H9 (cell line): ENCODE data around the gene FUZ. TPM values are rescaled to one million over a fixed set of nuclear protein-coding genes. Genes with fewer than 3 reads are reported as not detected.

ENCODE experiments used
- DNase-seq: peaks from one replicate; pipeline ENCODE4 v3.0.0-alpha.2; 2017
- H2AFZ ChIP-seq: one replicate; pipeline ENCODE4 v1.6.1; 2013; ENCODE audit warnings: mild to moderate bottlenecking, low read length, control low read depth, moderate library complexity
- H2AK5ac ChIP-seq: 2 replicates; pipeline ENCODE4 v1.6.1; 2013; ENCODE audit warnings: low read length, control low read depth, mixed read lengths; ENCODE audit not compliant: insufficient read length
- H2BK120ac ChIP-seq: one replicate; pipeline ENCODE4 v1.6.1; 2013; ENCODE audit warnings: low read depth, mild to moderate bottlenecking, low read length, control low read depth, inconsistent platforms; ENCODE audit not compliant: poor library complexity, severe bottlenecking
- H2BK12ac ChIP-seq: 2 replicates; pipeline ENCODE4 v1.6.1; 2013; ENCODE audit warnings: low read length, control low read depth, mixed read lengths, low read depth; ENCODE audit not compliant: insufficient read length
- H2BK15ac ChIP-seq: 2 replicates; pipeline ENCODE4 v1.6.1; 2013; ENCODE audit warnings: low read depth, low read length, control low read depth
- H2BK20ac ChIP-seq: one replicate; pipeline ENCODE4 v1.6.1; 2013; ENCODE audit warnings: low read depth, mild to moderate bottlenecking, low read length, control low read depth, inconsistent platforms; ENCODE audit not compliant: poor library complexity, severe bottlenecking
- H2BK5ac ChIP-seq: 2 replicates; pipeline ENCODE4 v1.6.1; 2013; ENCODE audit warnings: low read length, control low read depth, mixed read lengths; ENCODE audit not compliant: insufficient read length
- H3K14ac ChIP-seq: 2 replicates; pipeline ENCODE4 v1.6.1; 2013; ENCODE audit warnings: low read length, control low read depth; ENCODE audit not compliant: insufficient read depth
- H3K18ac ChIP-seq: 2 replicates; pipeline ENCODE4 v1.6.1; 2013; ENCODE audit warnings: low read depth, mild to moderate bottlenecking, mixed read lengths, low read length, control low read depth; ENCODE audit not compliant: insufficient read length
- H3K23ac ChIP-seq: 2 replicates; pipeline ENCODE4 v1.6.1; 2013; ENCODE audit warnings: low read length, control low read depth, mixed read lengths, low read depth; ENCODE audit not compliant: insufficient read length
- H3K23me2 ChIP-seq: 2 replicates; pipeline ENCODE4 v1.6.1; 2013; ENCODE audit warnings: low read depth, mild to moderate bottlenecking, mixed read lengths, low read length, control low read depth; ENCODE audit not compliant: insufficient read length, poor library complexity, severe bottlenecking
- H3K27ac ChIP-seq: 2 replicates; pipeline ENCODE4 v1.5.1; 2013; ENCODE audit warnings: low read length, control low read depth, mixed read lengths, low read depth; ENCODE audit not compliant: insufficient read length
- H3K27me3 ChIP-seq: 2 replicates; pipeline ENCODE4 v1.6.1; 2013; ENCODE audit warnings: low read length, control low read depth, inconsistent platforms; ENCODE audit not compliant: insufficient read depth
- H3K4ac ChIP-seq: 2 replicates; pipeline ENCODE4 v1.6.1; 2013; ENCODE audit warnings: low read depth, mild to moderate bottlenecking, control low read depth, inconsistent platforms, low read length, moderate library complexity
- H3K4me1 ChIP-seq: 2 replicates; pipeline ENCODE4 v1.6.1; 2013; ENCODE audit warnings: low read length, control low read depth, inconsistent platforms; ENCODE audit not compliant: insufficient read depth
- H3K4me2 ChIP-seq: 2 replicates; pipeline ENCODE4 v1.6.1; 2013; ENCODE audit warnings: low read length, control low read depth, mixed read lengths; ENCODE audit not compliant: insufficient read length, insufficient read depth
- H3K56ac ChIP-seq: 2 replicates; pipeline ENCODE4 v1.6.1; 2013; ENCODE audit warnings: low read depth, mild to moderate bottlenecking, mixed read lengths, low read length, control low read depth; ENCODE audit not compliant: insufficient read length
- H3K79me1 ChIP-seq: 2 replicates; pipeline ENCODE4 v1.6.1; 2013; ENCODE audit warnings: low read depth, mild to moderate bottlenecking, moderate library complexity, low read length, control low read depth, inconsistent platforms; ENCODE audit not compliant: insufficient read depth, poor library complexity, severe bottlenecking
- H3K79me2 ChIP-seq: 2 replicates; pipeline ENCODE4 v1.6.1; 2013; ENCODE audit warnings: low read length, control low read depth, inconsistent platforms; ENCODE audit not compliant: insufficient read depth
- H3K9ac ChIP-seq: 2 replicates; pipeline ENCODE4 v1.6.1; 2013; ENCODE audit warnings: low read length, control low read depth, mixed read lengths; ENCODE audit not compliant: insufficient read length; ENCODE audit errors: extremely low read depth
- H3K9me3 ChIP-seq: one replicate; pipeline ENCODE4 v1.6.1; 2013; ENCODE audit warnings: low read depth, low read length, inconsistent platforms; ENCODE audit not compliant: control insufficient read depth
- H3T11ph ChIP-seq: one replicate; pipeline ENCODE4 v1.6.1; 2013; ENCODE audit warnings: mild to moderate bottlenecking, low read length, control low read depth, inconsistent platforms
- H4K20me1 ChIP-seq: one replicate; pipeline ENCODE4 v1.6.1; 2013; ENCODE audit not compliant: control insufficient read depth, insufficient read length, insufficient read depth
- H4K5ac ChIP-seq: 2 replicates; pipeline ENCODE4 v1.6.1; 2013; ENCODE audit warnings: low read depth, mild to moderate bottlenecking, mixed read lengths, low read length, control low read depth; ENCODE audit not compliant: insufficient read length
- H4K8ac ChIP-seq: replicated peaks from 2 replicates; pipeline ENCODE4 v1.6.1; 2013; ENCODE audit warnings: low read length, control low read depth, mixed read lengths, low read depth; ENCODE audit not compliant: insufficient read length
- H4K91ac ChIP-seq: 2 replicates; pipeline ENCODE4 v1.6.1; 2013; ENCODE audit warnings: low read depth, mild to moderate bottlenecking, moderate library complexity, mixed read lengths, low read length, control low read depth; ENCODE audit not compliant: insufficient read length
- H3K27ac Mint-ChIP-seq, 3 experiments: 2 replicates in 2 of 3; 3 replicates in 1 of 3; pipeline ENCODE4 v1.8.0; 2020 to 2021; ENCODE audit warnings: mixed read lengths in 3 of 3, mild to moderate bottlenecking in 1 of 3, moderate library complexity in 1 of 3
- H3K27me3 Mint-ChIP-seq: 2 replicates; pipeline ENCODE4 v1.8.0; 2021; ENCODE audit warnings: low read depth, mild to moderate bottlenecking, moderate library complexity, mixed read lengths
- H3K36me3 Mint-ChIP-seq, 3 experiments: 2 replicates in 2 of 3; 3 replicates in 1 of 3; pipeline ENCODE4 v1.8.0; 2020 to 2021; ENCODE audit warnings: low read depth in 3 of 3, mixed read lengths in 3 of 3; ENCODE audit not compliant: insufficient read depth in 1 of 3
- H3K4me1 Mint-ChIP-seq, 2 experiments: 2 replicates each; pipeline ENCODE4 v1.8.0; 2020; ENCODE audit warnings: mixed read lengths in 2 of 2
- H3K4me3 Mint-ChIP-seq, 2 experiments: 2 replicates in 1 of 2; 3 replicates in 1 of 2; pipeline ENCODE4 v1.8.0; 2020 to 2021; ENCODE audit warnings: mild to moderate bottlenecking in 2 of 2, mixed read lengths in 2 of 2, moderate library complexity in 1 of 2
- H3K9me3 Mint-ChIP-seq, 2 experiments: 2 replicates in 1 of 2; 3 replicates in 1 of 2; pipeline ENCODE4 v1.8.0; 2020; ENCODE audit warnings: mild to moderate bottlenecking in 2 of 2, mixed read lengths in 2 of 2, moderate library complexity in 1 of 2
- WGBS: extraction: QIAGEN DNeasy Blood & Tissue Kit; methylation state at CpG from one replicate; pipeline ENCODE4 v1.1.7; 2013; ENCODE audit warnings: missing lambda C conversion rate, low lambda C conversion rate, mixed read lengths; ENCODE audit not compliant: insufficient read length; ENCODE audit errors: extremely low coverage; 5-methylcytosine and 5-hydroxymethylcytosine counted together
- total RNA-seq: library from RNA; stranded (reverse); gene quantifications from 2 replicates; pipeline ENCODE4 v1.2.1, GENCODE V29; 2021
- TF ChIP-seq, protein P1 (sequence below): fragments of 200-600 bp; sonication (generic); conservative IDR thresholded peaks from 3 replicates; pipeline ENCODE4 v1.8.0; 2021; ENCODE audit warnings: antibody characterized with exemption, mild to moderate bottlenecking

Gene FUZ
- total RNA-seq, 1 experiment from 2014 or later, result 25.1 TPM

DNA sequence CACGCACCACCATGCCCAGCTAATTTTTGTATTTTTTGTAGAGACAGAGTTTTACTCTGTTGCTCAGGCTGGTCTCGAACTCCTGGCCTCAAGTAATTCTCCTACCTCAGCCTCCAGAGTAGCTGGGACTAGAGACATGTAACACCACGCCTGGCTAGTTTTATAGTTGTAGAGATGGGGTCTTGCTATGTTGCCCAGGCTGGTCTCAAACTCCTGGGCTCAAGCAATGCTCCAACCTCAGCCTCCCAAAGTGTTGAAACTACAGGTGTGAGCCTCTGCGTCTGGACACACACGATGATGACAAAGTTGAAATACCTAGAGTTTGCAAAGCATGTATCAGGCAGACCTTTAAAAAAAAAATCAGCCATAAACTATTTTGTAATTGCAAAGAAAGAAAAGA, 33.3 kb upstream of the FUZ start:
- peaks cover 0 to 4% of the 10 kb centered on the region in 2 experiments; a peak in 2 of 5 replicates for H3K9me3 Mint-ChIP-seq
- DNase-seq, result no peak
- H3K27ac ChIP-seq, result no peak overlapping the region
- no peaks in the 10 kb centered on the region for H3K79me1 ChIP-seq
- H4K5ac ChIP-seq, result no peak overlapping the region
- H3K23ac ChIP-seq, result no peak overlapping the region
- H4K8ac ChIP-seq, result no peak overlapping the region
- H3K56ac ChIP-seq, result no peak overlapping the region
- H3K9ac ChIP-seq, result no peak overlapping the region
- no peaks in the 10 kb centered on the region for H3K9me3 ChIP-seq
- no peaks in the 10 kb centered on the region for H3K79me2 ChIP-seq
- TF ChIP-seq, protein P1, sequence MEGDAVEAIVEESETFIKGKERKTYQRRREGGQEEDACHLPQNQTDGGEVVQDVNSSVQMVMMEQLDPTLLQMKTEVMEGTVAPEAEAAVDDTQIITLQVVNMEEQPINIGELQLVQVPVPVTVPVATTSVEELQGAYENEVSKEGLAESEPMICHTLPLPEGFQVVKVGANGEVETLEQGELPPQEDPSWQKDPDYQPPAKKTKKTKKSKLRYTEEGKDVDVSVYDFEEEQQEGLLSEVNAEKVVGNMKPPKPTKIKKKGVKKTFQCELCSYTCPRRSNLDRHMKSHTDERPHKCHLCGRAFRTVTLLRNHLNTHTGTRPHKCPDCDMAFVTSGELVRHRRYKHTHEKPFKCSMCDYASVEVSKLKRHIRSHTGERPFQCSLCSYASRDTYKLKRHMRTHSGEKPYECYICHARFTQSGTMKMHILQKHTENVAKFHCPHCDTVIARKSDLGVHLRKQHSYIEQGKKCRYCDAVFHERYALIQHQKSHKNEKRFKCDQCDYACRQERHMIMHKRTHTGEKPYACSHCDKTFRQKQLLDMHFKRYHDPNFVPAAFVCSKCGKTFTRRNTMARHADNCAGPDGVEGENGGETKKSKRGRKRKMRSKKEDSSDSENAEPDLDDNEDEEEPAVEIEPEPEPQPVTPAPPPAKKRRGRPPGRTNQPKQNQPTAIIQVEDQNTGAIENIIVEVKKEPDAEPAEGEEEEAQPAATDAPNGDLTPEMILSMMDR, result no peak
- peaks cover 13 to 19% (median 16%) of the 10 kb centered on the region in 3 experiments for H3K36me3 Mint-ChIP-seq
- H3K23me2 ChIP-seq, result peaks cover 4% of the 10 kb centered on the region
- H2BK12ac ChIP-seq, result no peak overlapping the region
- H3K4me1 Mint-ChIP-seq, result peaks cover 7 to 10% of the 10 kb centered on the region in 2 experiments
- H2AK5ac ChIP-seq, result no peak overlapping the region
- no peak overlapping the region for H2AFZ ChIP-seq
- no peak overlapping the region for H2BK15ac ChIP-seq
- H2BK20ac ChIP-seq, result no peak overlapping the region
- H3K4me2 ChIP-seq, result no peak overlapping the region
- H3K4me1 ChIP-seq, result no peaks in the 10 kb centered on the region; the same call in 1 of the 2 replicates
- H4K91ac ChIP-seq, result no peak overlapping the region
- H2BK5ac ChIP-seq, result no peak overlapping the region
- H3K27ac Mint-ChIP-seq, result no peak overlapping the region
- no peaks in the 10 kb centered on the region for H4K20me1 ChIP-seq
- H3K18ac ChIP-seq, result no peak overlapping the region
- no peak overlapping the region for H2BK120ac ChIP-seq
- no peak overlapping the region for H3K14ac ChIP-seq
- H3K4ac ChIP-seq, result no peak overlapping the region
- H3T11ph ChIP-seq, result no peak overlapping the region
- no peak overlapping the region for H3K4me3 Mint-ChIP-seq
- WGBS, result no CpG with 5 or more reads among the region's 5 CpGs
- no peaks in the 10 kb centered on the region; the same call in 1 of the 2 replicates for H3K27me3 Mint-ChIP-seq
- no peaks in the 10 kb centered on the region for H3K27me3 ChIP-seq
